Hematopoietic multipotent progenitor cell treated with erythropoietin and hydrocortisone succinate and interleukin-3 and kit ligand, for 6 days (in vitro differentiated cells): Measurements from ENCODE around the gene ARHGAP12.
"Not testable (repeated sequence)": the region's sequence is repeated elsewhere in the genome, so short reads cannot be mapped to it uniquely, and the experiment has no call there.

Source experiments
- DNase-seq: peaks from one replicate; pipeline ENCODE4 v3.0.0-alpha.2; 2015

Gene ARHGAP12

GRCh38 chr10:31921031-31921430, 7.6 kb downstream of the ARHGAP12 start:
- no peak for DNase-seq

GRCh38 chr10:31920538-31920937, 8.1 kb downstream of the ARHGAP12 start:
- DNase-seq: no peak

DNA sequence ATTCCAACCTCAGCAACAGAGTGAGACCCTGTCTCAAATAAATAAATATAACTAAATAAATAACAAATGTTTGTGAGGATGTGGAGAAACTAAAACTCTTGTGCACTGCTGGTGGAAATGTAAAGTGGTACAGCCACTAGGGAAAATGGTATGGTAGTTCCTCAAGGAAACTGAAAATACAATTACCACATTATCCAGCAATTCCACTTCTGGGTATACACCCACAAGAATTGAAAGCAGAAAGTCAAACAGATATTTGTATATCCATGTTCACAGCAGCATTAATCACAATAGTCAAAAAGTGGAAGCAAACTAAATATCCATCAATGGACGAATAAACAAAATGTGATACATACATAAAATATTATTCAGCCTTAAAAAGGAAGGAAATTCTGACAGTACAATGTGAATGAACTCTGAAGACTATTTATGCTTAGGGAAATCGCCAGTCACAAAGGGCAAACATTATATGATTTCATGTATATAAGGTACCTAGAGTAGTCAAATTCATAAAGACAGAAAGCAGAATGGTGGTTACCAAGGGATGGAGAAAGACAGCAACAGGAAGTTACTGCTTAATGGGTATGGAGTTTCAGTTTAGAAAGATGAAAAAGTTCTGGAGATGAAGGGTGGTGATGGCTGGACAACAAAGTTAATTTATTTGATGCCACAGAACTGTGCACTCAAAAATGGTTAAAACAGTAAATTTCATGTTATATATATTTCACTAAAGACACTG, 9.8 kb downstream of the ARHGAP12 start:
- DNase-seq: no peak

DNA sequence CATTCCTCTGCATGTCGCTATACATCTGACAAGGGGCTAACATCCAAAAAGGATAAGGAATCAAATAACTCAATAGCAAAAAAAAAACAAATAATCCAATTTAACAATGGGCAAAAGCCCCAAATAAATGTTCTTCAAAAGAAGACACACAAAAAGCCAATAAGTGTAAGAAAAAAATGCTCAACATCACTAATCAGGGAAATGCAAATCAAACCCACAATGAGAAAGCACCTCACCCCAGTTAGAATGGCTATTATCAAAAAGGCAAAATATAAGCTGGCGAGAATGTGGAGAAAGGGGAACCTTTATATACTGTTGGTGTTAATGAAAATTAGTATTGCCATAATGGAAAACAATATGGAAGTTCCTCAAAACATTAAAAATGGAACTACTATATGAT, 14.3 kb downstream of the ARHGAP12 start:
- DNase-seq: no peak

- DNase-seq: no peak
These were observed 15.5 kb downstream of the ARHGAP12 start for GRCh38 chr10:31912898-31913850.

- DNase-seq: peak; percentile 27
These were observed 16.3 kb downstream of the ARHGAP12 start for GRCh38 chr10:31912289-31912688.

DNA sequence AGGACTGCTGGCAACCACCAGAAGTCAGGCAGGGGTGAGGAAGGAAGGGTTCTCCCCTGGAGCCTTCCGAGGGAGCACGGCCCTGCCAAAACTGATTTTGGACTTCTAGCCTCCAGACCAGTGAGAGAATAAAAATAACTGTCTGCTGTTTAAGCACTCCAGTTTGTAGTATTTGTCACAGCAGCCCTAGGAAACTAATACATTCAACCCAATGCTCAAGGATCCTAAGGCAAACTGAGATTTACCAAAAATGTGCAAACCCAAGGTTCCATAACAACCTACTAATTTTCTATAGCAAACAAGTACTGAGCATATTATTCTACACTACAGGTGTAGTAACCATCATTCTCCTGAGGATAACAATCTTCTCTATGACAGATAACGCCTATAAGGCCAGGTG, 18.6 kb downstream of the ARHGAP12 start:
- no peak for DNase-seq

DNA sequence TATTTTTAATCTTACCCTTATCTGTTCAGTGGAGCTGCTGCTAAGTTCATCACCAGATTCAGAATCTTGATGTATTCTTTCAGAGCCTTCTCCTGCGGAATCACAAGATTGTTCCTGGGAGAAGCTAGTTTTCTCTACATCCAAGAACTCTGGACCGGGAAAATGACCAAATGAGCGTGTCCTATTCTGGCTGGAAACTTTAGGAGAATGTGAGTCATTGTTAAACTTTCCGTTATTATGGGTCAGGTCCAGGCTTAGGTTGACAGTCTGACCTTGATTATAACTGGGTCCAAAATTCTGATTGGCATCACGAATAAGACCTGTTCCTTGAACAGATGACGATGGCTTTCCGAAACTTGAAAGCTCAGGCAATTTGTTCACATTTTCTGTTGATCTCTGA, 20.5 kb downstream of the ARHGAP12 start:
- DNase-seq: no peak

DNA sequence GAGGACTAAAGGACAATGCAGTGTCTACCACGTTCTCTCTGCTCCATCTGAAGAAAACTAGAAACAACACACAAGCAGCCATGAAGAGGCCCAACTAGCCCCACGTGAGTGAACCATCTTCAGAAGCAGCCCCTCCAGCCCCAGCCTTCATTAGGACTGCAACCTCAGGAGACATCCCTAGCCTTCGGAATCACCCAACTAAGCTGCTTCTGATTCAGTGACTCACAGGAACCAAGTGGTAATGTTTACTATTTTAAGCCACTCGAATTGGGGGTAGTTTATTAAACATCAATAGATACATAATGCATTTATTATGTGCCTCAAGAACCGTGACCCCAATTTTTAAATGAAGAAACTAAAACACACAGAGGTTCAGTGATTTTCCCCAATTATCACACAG, 22.6 kb downstream of the ARHGAP12 start:
- no peak for DNase-seq

- no peak for DNase-seq
These were observed 23.0 kb downstream of the ARHGAP12 start for GRCh38 chr10:31905586-31905985.

GRCh38 chr10:31902625-31903024, 26.0 kb downstream of the ARHGAP12 start:
- no peak for DNase-seq

DNA sequence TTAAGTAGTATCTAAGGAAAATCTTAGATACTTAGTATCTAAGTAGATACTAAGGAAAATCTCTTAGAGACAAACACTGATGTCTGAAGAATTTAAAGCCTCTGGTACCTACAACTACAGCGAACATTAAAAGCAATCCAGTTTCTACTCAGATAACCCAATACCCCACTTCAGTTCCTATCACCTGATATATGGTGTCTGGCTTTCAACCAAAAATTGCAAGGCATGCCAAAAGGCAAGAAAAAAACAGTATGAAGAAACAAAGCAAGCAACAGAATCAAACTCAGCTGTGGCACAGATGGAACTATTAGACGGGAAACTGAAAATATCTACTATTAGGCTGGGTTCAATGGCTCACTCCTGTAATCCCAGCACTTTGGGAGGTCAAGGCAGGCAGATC, 31.1 kb downstream of the ARHGAP12 start:
- no peak for DNase-seq

DNA sequence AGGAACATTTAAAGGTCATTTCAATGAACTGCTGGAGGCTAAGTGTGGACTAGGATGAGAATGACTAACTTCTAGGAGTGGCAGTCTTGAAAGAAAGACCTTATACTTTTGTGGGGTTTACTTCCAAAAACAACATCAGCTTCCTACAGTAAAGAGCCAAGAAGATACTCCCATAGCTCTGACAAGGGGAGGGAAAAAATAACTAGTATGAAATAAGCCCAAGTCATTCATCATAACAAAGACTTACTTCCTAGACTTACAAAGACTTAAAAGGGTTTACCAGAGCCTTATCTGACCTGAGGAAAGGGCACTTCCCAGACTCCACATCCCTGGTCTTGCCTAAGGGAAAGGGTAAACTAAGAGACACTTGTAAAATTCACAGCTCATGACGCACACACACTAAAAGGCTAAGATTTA, 31.7 kb downstream of the ARHGAP12 start:
- no peak for DNase-seq

- DNase-seq: not testable (repeated sequence)
These were observed 32.9 kb downstream of the ARHGAP12 start for GRCh38 chr10:31895722-31896121.

GRCh38 chr10:31888442-31888841, 40.2 kb downstream of the ARHGAP12 start:
- DNase-seq: no peak

DNA sequence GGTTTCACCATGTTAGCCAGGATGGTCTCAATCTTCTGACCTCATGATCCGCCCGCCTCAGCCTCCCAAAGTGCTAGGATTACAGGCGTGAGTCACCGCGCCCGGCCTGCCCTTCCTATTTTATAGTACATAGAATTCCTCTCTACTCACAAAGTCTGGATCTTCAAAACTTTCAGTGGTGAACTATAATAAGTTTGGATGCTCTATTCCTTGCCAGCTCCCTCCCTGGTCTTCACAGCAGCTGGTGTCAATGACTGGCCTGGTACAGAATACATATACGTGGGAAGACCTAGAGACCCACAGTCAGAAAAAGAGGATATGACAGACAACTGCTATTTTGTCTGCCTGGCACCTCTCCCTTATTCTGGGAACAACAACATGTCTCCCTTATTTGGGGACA, 40.8 kb downstream of the ARHGAP12 start:
- DNase-seq: no peak

- DNase-seq: no peak
These were observed 41.7 kb downstream of the ARHGAP12 start for GRCh38 chr10:31886885-31887284.

GRCh38 chr10:31885971-31886370, 42.7 kb downstream of the ARHGAP12 start:
- no peak for DNase-seq

DNA sequence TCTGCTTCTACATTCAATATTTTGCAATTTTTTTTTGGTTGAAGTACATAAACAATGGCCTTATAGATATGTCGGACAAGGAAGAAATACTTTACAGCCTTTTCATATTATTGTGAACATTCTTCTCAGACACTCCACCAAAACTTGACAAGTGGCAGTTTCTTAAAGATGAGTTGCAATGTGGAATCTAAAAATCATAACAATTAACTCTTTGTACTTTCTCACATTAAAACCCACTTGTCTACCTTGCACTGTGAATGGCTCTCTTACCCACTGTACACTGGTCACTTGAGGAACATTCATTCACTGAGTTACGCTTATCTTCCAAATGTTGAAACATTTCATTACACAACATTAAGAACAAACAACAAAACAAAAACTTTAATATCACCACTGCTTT, 44.2 kb downstream of the ARHGAP12 start:
- DNase-seq: no peak

DNA sequence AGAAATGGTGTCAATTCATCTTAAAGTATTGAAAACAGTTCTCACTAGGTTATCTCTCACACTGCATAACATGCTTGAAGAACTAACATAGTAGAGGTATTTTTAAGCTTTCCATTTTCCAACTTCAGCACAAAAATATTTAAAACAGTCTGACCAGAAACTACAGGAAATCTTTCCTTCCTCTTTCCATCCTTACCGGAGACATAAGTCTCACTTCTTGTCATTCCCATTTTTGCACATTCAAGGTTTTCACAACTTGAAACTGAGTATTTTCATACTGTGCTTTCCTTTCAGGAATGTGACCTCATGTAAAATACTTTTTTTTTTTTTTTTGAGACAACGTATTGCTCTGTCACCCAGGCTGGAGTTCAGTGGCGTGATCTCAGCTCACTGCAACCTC, 45.2 kb downstream of the ARHGAP12 start:
- no peak for DNase-seq

- no peak for DNase-seq
These were observed 50.1 kb downstream of the ARHGAP12 start for GRCh38 chr10:31878486-31878885.

DNA sequence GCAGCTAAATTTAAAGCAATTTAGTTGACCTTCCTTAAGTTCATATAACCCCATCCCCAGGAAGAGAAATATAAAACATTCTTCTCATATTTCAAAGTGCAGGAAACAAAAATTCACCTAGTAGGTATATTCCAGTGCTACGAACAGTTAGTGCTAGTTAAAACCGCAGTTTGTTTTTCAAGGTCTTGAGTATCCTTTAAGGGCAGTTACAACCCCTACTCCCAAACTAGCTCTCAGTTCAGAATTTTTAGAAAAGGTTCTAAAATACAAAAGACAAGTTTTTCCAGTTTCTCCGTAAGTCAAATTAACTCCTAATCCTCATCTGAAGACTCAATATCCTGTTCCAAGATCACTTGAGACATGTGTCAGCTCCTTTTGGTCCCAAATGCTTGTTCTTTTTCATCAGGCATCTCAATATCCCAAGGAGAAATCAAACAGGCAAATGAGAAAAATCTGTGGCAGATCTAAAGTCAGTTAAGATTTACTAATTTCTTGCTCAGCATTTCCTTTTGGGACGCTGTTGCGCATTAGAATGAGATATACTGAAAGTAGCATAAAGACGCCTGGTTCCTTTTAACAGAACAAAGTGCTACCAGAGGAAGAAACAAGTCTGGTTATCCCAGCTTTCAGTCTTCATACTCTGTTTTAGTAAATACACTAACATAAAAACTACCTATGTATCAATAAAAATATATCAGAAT, 51.8 kb downstream of the ARHGAP12 start:
- no peak for DNase-seq

DNA sequence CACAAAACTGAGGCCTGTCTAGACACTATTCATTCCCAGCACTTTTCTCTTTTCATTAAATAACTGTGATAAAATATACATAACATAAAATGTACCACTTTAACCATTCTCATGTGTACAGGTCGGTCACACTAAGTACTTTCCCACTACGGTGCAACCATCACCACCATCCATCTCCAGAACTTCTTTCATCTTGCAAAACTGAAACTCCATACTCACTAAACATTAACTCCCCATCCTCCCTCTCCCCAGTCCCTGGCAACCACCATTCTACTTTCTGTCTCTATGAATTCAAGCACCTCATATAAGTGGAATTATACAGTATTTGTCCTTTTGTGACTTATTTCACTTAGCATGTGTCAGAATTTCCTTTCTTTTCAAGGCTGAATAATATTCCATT, 53.0 kb downstream of the ARHGAP12 start:
- DNase-seq: no peak

DNA sequence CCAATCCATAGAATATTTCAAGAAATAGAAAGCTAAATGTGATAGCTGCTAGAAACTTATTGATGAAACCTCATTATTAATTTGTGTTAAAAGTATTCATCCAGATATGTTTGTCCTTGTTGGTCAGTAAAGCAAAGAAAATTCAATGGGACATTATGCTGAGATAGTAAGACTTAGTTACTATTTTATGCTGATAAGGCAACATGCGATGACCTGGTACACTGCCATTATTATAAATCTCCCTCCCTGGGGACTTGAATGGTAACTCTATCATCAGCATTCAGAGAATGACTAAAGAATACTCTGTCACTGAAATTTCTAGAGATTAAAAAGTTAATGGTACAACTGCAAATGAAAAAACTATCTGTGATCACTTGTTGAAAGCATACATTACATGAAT, 54.9 kb downstream of the ARHGAP12 start:
- DNase-seq: no peak
